Esophagus mucosa (tissue), 1 donor: ENCODE measurements around the gene YPEL2. TPM values are rescaled to one million over a fixed set of nuclear protein-coding genes. Genes with fewer than 3 reads are reported as not detected.

Source experiments
- ATAC-seq: fragments of 200-7000 bp; cut with Tn5 transposase; one replicate; pipeline ENCODE4 v1.9.1; 2020
- total RNA-seq: library from RNA; stranded (reverse); gene quantifications from one replicate; pipeline ENCODE4 v1.2.4, GENCODE V29; 2023
- donor health status: DM: yes; HTN: yes; CAD: no.

Gene YPEL2
- total RNA-seq, 1 donor from 2014 or later = 5.7 TPM

DNA sequence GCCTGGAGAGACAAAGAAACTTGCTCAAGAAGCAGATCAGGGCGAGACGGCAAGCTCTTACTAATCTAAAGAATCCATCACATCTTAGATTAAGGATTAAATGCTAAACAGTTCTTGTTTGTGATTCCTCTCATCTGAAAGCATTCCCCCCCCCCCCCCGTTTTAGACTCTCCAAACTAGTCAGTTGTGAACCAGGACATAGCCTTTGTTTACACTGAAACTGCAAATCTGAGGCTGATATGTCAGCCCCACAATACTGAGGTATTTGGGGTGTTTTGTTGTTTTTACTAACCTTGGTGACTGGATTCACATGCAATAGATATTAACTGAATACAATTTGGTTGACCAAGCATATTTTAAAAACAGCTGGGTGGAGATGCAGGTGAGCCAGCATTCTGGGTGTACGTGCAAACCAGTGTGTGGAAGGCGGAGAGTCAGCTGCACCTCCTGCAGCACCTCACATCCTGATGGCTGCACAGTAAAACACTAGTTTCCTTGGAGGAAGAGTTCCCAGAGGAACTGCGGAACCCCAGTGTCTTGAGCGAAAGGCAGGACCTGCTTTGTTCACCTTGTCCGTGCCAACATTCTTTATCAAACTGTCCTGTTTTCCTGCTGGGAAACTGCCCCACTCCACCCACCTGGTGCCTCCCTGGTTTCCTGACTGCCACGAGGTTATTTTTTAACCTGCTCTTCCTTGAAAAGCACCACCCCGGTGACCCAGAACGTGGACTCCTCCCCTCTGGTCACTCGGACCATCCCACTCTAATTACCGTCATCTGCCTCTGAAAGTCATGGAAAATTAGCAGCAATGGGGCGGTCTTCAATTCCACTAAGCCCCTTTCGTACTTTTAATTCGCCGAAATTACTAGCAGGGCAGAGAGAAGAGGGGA is 1.2 kb upstream of the YPEL2 start:
- peak; percentile 33 for ATAC-seq

DNA sequence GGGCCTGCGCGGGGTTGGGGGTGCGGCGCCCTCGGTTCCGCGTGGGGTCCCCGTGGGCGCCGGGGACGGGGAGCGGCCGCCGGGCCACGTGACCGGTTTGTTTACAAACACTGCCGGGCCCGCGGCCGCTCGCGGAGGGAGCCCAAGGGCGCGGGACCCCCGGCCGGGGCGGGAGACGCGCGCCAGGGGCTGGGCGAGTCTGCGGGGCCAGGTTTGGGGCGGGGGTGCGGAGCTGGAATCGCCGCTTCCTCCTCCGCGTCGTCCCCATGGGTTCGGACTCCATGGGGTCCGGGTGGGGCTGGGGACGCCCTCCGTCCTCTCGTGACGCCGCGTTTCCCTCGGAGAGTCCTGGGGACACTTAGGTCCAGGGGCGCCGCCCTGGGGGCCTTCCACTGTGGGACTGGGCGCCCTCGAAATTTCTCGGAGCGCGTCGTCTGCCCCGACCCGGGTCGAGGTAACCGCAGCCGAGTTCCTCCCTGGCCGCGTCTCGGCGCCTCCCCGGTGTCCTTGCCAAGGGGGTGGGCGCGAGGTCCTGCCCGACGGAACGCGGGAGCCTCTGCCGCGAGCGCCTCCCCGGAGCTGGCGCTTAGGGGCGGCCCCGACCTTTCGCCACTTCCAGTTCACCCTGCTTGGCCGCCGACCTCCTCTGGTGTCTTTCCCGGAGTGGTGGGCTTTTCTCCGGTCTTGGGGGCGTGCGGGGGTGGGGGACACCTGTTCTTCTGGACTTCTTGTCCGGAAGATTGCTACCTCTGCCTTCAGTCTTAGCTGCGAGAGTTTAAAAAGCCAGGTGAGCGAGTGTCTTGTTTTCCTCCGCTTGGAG is 684 bp downstream of the YPEL2 start:
- ATAC-seq = peak; percentile 6

DNA sequence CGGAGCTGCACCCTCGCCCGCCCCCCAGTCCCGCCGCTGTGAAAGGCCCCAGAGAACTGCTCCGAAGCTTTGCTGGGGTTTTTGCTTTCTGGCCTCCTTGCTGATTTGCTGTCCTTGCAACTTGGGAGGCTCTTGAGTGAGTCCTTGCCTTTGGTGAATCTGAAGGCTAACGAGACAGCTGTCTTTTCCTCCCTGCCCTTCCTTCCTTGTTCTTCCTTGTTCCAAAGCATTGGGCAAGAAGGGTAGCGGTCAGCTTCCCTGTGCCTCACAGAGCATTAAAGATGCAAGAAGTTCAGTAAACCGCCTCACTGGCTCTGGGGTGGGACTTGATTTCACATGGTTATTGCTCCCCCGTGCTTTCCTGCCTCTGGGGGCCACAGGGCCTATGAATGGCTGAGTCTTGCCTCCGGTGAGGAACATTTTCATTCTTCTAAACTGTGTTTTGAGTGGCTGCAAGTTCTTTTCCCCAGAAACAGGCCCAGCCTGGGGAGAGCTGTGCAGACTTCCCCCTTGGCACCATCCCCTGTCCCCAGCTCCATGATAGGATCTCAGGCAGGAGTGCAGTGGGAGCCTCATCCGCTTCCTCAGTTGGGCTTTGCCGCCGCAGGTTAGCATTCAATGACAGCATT is 1.4 kb downstream of the YPEL2 start:
- no peak for ATAC-seq

DNA sequence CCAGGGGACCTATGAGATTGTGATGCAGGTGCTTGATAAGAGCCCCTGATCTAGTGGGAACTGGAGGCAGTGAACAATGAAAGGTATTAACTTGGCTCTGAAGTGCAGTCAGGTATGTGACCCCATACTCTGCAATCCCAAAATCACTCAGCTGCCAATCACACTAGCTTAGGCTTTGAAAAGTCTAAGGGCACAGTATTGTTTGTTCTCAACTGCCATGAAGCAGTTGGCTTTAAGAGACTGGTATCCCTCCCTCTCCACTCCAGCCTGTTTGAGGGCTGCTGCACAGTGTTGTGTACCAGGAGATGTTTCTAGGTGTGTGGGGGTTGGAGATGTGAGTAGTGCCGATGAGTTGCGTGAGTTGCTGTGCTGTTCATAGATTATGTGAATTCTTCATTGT is 2.4 kb downstream of the YPEL2 start:
- ATAC-seq = no peak

DNA sequence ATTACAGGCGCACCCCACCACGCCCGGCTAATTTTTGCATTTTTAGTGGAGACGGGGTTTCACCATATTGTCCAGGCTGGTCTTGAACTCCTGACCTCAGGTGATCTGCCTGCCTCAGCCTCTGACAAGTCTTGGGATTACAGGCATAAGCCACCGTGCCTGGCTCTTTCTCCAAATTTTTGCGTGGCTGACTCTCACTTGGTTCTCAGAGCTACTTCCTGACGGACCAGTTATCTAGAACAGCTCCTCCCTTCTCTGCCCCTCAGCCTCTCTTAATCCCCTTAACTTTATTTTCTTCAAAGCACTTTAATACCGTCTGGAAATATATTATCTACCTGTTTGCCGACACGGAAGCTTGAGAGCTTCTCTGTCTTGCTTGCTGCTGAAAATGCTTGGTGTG is 4.2 kb downstream of the YPEL2 start:
- ATAC-seq = no peak

DNA sequence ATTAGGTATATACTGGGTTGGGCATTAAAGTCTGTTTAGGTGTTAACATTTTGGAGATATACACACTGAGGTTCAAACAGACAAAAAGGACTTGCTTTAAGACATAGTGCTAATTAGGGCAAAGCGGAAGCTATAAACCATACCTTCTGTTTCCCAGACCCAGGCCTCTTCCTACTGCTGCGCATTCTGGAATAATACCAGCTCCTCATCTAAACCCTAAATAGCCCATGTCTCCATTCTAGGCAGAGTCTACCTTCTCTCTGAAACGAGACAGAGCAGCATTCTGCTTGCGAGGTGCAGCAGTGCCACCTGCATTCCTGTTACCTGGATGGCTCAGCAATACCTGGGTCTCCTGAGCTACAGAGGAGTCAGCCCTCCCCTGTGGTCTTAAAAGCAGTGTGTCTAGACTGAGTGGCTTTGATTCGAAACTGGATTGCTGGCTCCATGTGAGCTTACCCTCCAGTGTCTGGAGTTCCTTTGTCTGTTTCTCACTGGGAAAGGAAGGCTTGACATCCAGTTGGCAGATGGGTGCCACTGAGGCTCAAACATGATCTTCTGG is 6.4 kb downstream of the YPEL2 start:
- ATAC-seq = no peak

DNA sequence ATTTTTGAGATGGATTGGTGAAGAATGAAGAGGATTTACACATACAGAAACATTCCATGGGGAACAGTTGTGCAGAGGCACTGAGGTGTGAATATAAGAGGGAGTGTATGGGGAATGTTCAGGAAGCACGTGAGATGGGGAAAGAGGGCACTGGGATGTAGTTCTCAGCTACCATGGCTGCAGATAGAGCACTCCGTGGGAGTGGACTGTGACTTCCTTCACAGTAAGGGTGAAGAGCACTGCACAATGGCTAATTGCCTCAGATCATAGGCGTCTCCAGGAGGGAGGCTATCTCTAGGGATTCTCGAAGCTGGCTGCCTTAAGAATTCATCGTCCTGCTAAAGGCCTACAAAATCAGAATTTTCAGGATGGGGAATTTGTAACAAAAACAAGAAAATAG is 7.0 kb downstream of the YPEL2 start:
- ATAC-seq = no peak

DNA sequence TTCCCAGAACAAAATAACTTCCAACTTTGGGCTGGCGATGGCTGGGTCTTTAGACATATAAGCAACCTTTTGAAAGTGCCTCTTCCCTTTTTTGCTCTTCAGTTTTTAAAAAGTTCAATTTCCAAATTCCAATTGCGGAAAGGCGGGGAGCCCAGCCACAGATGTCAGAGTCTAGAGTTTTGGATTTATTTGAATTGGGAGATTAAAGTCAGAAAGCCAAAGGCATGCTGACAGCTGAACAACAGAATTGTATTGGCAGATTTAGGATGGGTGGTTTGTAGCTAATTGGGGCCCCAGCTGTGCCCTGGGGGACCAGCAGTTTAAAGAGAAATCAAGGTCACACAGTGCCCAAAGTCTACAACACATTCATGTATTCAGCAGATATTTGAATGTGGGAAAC is 10.5 kb downstream of the YPEL2 start:
- no peak for ATAC-seq

DNA sequence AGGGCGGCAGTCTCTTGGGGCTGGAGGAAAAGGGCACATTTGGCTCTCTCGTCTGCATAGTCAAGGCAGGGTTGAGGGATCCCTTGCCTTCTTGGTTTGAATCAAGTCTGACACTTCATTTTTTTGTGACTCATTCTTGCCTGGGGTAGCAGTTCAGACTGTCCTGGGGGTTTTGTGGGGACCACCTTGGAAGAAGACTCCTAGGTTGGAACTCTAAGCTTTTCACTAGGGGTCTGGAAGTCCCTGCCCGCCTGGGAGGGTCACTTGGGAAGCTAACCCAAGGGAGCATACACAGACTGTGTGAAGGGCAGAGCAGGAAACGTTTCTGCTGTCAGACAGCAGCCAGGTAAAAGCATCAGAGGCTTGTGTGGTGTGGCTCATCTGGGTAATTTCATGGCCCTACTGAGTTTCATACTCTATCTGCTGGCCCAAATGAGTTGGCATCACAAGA is 11.3 kb downstream of the YPEL2 start:
- no peak for ATAC-seq

DNA sequence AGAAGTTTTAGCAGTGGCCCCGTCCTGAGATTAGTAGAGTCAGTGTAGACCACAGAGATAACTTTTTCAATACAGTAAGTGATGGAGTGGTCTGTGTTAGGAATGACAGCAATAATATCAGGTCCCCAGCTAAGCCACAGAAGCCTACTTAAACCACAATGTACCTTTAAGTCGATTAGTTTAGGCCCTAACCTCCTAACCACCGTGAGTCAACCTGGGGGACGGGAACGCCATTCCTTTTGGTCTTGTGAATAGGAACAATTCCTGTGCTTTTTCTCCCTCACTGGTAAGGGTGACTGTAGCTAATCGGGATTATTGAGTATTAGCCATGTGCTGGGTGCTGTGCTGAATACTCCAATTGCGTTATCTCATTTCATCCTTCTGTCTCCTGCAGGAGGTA is 14.0 kb downstream of the YPEL2 start:
- no peak for ATAC-seq

DNA sequence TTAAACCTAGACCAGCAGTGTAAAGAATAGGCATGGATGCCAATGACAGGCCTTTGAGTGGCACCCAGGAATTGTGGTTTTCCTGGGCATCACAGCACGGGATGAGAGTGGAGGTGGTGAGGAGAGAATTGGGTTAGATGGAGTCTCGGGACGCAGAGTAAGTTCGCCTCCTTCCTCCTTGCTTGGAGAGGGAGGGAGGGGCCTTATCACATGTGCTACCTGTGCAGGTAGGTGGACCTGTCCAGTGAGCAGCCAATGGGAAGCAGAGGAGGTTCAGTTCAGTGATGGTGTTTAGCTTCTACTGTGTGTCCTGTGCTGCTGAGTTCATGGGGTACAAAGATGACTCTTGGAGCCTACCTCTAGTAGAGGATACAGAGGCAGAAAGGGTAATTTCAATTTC is 14.9 kb downstream of the YPEL2 start:
- no peak for ATAC-seq

DNA sequence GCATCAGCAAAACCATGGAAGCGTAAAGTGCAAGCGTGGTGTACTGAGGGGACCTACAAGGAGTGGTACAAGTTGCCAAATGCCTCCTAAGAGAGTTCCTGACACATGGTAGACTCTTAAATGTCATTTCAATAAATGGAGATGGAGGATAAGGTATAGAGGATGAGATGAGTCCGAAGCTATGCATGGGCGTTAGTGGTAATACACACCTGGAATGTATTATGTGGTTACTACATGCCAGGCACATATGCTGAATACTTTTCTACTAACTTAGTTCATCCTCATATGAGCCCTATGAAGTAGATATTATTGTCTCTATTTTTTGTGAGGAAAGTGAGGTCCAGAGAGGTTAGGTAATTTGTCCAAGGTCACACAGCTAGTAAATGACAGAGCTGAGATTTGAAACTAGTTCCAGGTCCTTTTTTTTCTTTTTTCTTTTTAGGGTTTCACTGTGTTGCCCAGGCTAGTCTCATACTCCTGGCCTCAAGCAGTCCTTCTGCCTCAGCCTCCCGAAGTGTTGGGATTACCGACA is 15.5 kb downstream of the YPEL2 start:
- ATAC-seq = no peak

DNA sequence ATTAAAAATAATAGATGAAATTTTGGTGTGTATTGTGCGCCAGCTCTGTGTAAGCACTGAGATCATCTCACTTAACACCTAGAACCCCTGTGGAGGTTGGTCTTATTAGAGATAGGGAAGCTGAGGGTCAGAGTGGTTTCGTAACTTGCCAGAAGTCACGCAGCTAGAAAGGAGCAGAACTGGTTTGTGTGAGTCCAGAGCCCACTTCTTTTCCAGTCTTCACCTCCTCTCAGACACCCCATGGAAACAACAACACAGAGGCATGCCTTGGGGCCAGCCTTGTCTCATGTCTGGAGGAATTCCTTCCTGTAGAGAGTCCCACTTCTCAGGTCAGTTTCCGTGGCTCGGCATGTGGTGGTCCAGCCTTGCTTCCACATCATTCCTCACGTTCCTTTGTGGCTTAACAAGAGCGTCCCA is 16.5 kb downstream of the YPEL2 start:
- ATAC-seq = no peak

DNA sequence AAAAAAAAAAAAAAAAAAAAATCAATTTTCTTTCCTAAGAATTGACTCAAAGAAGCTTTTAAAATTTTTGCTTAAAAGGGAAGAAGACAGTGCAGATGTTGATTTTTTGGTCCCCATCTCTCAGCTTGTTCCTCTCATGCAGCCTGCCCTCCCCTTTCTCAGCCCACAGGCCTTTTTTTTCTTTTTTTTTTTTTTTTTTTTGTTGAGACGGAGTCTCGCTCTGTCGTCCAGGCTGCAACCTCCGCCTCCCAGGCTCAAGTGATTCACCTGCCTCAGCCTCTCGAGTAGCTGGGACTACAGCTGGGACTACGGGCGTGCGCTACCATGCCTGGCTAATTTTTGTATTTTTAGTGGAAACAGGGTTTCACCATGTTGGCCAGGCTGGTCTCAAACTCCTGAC is 17.7 kb downstream of the YPEL2 start:
- no peak for ATAC-seq

DNA sequence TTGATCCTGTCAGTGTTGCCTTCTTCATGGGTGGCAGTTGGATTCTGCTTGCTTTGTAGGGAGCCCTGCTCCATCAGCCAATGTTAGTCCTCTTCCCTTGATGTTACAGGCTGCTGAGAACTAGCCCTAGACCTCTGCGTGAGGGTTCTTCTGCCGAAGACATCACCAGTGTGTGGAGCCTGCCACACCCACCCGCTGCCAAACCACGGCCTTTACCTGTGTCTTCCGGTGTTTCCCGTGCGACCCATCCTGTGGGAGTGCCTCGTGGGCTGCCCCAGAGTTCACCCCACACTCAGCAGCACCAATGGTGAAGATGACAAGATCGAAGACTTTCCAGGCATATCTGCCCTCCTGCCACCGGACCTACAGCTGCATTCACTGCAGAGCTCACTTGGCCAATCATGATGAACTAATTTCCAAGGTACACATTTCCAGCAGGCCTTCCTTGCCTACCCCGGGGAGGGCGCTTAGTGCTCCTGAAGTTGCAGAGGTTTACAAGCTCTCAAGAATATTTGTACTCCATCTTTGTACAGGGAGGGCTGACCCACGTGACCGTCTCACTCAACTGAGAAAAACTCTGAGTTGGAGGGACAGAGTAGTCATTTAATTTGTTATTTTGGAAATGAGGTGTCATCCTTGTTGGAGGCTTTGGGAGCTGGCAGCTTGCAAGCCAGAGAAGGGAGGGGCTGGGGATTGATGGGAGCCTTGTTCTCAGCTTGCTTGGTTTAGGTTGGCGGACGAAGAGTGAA is 21.8 kb downstream of the YPEL2 start:
- no peak for ATAC-seq

DNA sequence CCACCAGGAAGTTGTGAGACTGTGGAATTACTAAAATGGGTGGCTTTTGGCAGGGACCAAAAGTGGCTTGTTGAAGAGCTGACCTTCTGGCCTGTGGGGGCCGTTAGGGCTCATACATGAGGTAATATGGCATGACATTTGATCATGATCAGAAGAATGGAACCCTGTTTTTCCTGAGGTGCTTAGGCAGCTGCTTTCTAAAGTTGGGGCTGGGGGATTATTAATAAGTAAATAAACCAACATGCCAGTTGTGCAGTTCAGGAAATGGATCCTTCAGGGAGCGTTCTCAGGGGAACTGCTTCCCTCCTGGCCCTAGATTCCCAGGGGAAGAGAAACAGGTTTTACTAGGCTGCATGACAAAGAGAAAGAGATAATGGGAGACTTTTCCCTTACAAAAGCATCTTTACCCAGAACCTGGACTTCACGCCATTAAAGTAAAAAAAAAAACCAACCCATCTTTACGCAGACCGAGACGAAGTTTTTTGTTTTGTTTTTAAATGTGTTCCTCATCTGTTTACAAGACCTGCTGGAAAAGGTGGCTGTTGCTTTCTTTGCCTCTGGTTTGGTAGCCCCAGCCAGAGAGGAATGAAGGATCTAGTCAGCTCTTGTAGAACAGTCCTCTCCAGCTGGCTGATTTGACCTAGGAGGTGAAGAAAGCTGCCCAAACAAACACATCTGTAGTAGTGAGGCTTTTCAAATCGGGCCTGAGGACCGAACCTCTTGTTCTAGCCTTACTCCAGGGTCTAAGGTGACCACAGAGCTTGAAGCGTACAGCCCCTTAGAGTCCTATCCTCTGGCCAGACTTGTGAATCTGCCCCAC is 22.7 kb downstream of the YPEL2 start:
- ATAC-seq = no peak

DNA sequence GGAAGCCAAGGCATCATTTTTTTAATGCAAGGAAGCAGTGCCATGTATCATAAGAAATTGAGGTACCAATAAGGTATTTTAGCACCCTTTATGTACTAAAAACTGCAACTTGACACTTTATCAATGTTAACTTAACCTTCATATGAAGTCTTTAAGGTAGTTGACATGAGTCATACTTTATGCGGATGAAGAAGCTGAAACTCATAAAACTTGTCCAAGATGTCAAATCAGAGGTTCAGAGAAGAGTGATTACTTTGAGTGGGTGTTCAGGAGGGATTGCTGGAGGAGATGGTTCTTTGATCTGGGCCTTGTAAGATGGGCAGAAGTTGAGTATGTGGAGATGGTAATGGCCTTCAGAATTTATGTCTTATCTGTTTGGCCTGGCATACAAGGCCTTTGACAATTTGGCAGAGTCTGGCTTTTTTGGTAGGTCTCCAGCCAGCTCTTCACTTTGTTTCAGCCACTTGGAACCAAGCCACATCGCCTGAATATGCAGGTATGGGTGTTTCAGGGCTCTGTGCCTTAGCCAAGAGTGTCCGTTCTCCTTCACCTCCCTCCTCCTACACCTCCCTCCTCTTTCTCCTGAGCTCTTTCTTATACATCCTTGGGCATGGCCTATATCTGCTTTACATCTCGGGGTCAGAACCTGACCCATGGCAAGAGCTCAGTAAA is 23.7 kb downstream of the YPEL2 start:
- no peak for ATAC-seq

DNA sequence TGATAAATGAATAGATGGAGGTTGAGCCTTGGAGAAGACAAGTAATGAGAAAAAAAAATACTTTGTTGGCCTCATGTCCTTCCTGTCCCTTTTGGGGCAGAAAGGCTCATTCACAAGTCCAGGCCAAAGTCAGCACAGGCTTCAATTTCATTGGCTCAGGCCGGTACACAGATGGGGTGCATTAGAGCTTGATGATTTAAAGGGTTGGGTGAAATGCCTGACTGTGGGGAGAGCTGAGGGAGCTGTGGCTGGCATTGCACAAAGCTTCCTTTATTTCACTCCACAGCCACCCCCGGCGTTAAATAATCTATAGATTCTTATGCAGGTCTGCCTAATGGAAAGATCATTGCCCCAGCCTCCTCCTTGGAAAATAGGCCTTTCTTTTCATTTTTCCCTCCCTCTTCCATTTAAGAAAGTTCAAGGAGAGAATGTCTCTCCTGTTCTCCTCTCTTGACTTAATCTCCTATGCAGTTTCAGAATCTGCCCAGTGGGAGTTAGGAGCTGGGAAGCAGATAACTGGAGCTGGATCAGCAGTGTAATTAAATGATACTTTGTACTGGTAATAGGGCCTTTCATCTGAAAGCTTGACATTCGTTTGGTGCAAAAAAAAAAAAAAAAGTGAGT is 24.4 kb downstream of the YPEL2 start:
- ATAC-seq = no peak

DNA sequence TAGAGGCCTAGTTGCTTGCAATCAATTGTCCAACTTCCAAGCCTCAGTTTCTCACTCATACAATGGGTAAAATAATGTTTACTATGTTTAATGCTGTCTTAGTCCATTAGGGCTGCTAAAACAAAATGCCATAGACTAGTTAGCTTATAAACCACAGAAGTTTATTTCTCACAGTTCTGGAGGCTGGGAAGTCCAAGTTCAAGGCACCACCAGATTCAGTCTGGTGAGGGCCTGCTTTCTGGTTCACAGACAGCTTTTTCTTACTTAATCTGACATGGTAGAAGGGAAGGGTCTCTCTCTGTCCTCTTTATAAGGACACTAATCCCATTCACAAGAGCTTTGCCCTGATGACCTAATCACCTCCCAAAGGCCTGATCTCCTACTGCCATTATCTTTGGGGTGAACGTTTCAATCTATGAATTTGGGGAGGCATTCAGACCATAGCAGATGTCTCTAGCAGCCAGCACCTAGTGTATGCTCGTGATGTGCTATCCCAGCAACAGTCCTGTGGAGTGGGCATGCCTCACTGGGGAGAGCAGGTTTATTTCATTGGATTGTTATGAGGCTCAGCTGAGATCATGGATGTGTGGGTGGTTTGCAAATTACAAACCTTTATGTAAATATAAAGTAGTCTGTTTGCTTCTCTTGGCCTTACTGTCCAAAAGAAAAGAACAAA is 25.2 kb downstream of the YPEL2 start:
- no peak for ATAC-seq
